ENCODE data around the gene PILRA. TPM values are rescaled to one million over a fixed set of nuclear protein-coding genes. Genes with fewer than 3 reads are reported as not detected.

The PILRA gene
- polyA plus RNA-seq, 1 donor (not counting 4 experiments of a cell fraction or from before 2014, with no cell fraction given) = 0.33 TPM

DNA sequence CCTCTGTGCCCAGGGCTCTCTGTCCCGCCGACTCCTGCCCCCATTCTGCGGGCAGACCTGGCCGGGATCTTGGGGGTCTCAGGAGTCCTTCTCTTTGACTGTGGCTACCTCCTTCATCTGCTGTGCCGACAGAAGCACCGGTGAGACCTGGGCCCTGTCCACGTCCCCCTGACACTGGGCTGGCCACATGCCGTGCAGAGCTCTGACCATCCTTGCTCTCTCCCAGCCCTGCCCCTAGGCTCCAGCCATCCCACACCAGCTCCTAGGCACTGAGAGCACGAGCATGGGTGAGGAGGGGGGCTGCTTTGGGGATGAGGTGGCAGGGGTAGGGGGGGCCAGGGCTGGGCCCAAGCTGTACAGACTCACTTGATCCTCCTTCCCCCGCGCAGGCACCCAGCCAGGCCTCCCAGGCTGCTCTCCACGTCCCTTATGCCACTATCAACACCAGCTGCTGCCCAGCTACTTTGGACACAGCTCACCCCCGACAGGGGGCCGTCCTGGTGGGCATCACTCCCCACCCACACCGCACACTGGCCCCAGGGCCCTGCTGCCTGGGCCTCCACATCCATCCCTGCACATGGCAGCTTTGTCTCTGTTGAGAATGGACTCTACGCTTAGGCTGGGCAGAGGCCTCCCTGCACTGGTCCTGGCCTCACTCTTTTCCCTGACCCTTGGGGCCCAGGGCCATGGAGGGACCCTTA lies 20.2 kb upstream of the PILRA start:
- H3K4me1 ChIP-seq (ENCODE audit: control insufficient read depth, extremely low read depth, insufficient read depth, low read length) = no peaks in the 10 kb centered on the region
- H3K9me1 ChIP-seq (ENCODE audit: control insufficient read depth, extremely low read depth, insufficient read depth, low read length) = no peaks in the 10 kb centered on the region
- H3K4me3 ChIP-seq (ENCODE audit: control insufficient read depth in 2 of 3, extremely low read depth in 1 of 3, insufficient read depth in 2 of 3, low read depth in 1 of 3, low read length in 3 of 3) = no peak overlapping the region
- FAIRE-seq = no peak
- no peak for DNase-seq (ENCODE audit: low read depth, low spot score)
- dilution Hi-C loops (cut with MboI; ENCODE audit: extremely low pct_ligation_motif_present, low sequenced_read_pairs) = no loop called here
- TF ChIP-seq CTCF (optimal IDR thresholded peaks at IDR 0.05 in 1 of 3, IDR thresholded peaks at IDR 0.05 in 1 of 3, conservative IDR thresholded peaks at IDR 0.05 in 1 of 3; ENCODE audit: extremely low read depth in 1 of 3, insufficient read depth in 2 of 3, low read length in 3 of 3) = no peak
- no peak for TF ChIP-seq EZH2 (IDR thresholded peaks at IDR 0.05; ENCODE audit: low read length)
- no peaks in the 10 kb centered on the region for H3K27me3 ChIP-seq (ENCODE audit: control insufficient read depth, extremely low read depth, insufficient read depth, low read length)
- peaks cover 2% of the 10 kb centered on the region for H4K20me1 ChIP-seq (ENCODE audit: control insufficient read depth, extremely low read depth, insufficient read depth, low read length)
- peaks cover 40 to 54% of the 10 kb centered on the region in 2 experiments for H3K36me3 ChIP-seq (ENCODE audit: control insufficient read depth in 2 of 2, extremely low read depth in 1 of 2, insufficient read depth in 2 of 2, low read length in 2 of 2)
- H3K79me2 ChIP-seq (ENCODE audit: control insufficient read depth, insufficient read depth, low read length) = peaks cover 5% of the 10 kb centered on the region
- H3K27ac ChIP-seq (ENCODE audit: control insufficient read depth, insufficient read depth, low read length) = no peak overlapping the region
- H3K4me2 ChIP-seq (ENCODE audit: control insufficient read depth, extremely low read depth, insufficient read depth, low read depth, low read length) = no peak overlapping the region
- no peaks in the 10 kb centered on the region for H3K9me3 ChIP-seq (ENCODE audit: control insufficient read depth, low read depth, low read length)
- H3K9ac ChIP-seq (ENCODE audit: control insufficient read depth, extremely low read depth, insufficient read depth, low read length) = no peak overlapping the region
- no peak overlapping the region for H2AFZ ChIP-seq (ENCODE audit: control insufficient read depth, low read length)

- peaks cover 45 to 57% of the 10 kb centered on the region in 2 experiments for H3K36me3 ChIP-seq (ENCODE audit: control insufficient read depth in 2 of 2, extremely low read depth in 1 of 2, insufficient read depth in 2 of 2, low read length in 2 of 2)
- peaks cover 2% of the 10 kb centered on the region for H4K20me1 ChIP-seq (ENCODE audit: control insufficient read depth, extremely low read depth, insufficient read depth, low read length)
- no peaks in the 10 kb centered on the region for H3K27me3 ChIP-seq (ENCODE audit: control insufficient read depth, extremely low read depth, insufficient read depth, low read length)
- H3K9me1 ChIP-seq (ENCODE audit: control insufficient read depth, extremely low read depth, insufficient read depth, low read length) = no peaks in the 10 kb centered on the region
- H3K4me3 ChIP-seq (ENCODE audit: control insufficient read depth in 2 of 3, extremely low read depth in 1 of 3, insufficient read depth in 2 of 3, low read depth in 1 of 3, low read length in 3 of 3) = no peak overlapping the region
- H3K4me1 ChIP-seq (ENCODE audit: control insufficient read depth, extremely low read depth, insufficient read depth, low read length) = no peaks in the 10 kb centered on the region
- DNase-seq (ENCODE audit: low read depth, low spot score) (no peak), FAIRE-seq (no peak)
- dilution Hi-C loops (cut with MboI; ENCODE audit: extremely low pct_ligation_motif_present, low sequenced_read_pairs) = no loop called here
- TF ChIP-seq CTCF (optimal IDR thresholded peaks at IDR 0.05 in 1 of 3, IDR thresholded peaks at IDR 0.05 in 1 of 3, conservative IDR thresholded peaks at IDR 0.05 in 1 of 3; ENCODE audit: extremely low read depth in 1 of 3, insufficient read depth in 2 of 3, low read length in 3 of 3) (no peak), EZH2 (IDR thresholded peaks at IDR 0.05; ENCODE audit: low read length) (no peak)
- no peak overlapping the region for H3K27ac ChIP-seq (ENCODE audit: control insufficient read depth, insufficient read depth, low read length)
- no peak overlapping the region for H3K4me2 ChIP-seq (ENCODE audit: control insufficient read depth, extremely low read depth, insufficient read depth, low read depth, low read length)
- peaks cover 5% of the 10 kb centered on the region for H3K79me2 ChIP-seq (ENCODE audit: control insufficient read depth, insufficient read depth, low read length)
- H2AFZ ChIP-seq (ENCODE audit: control insufficient read depth, low read length) = no peak overlapping the region
- H3K9me3 ChIP-seq (ENCODE audit: control insufficient read depth, low read depth, low read length) = no peaks in the 10 kb centered on the region
- H3K9ac ChIP-seq (ENCODE audit: control insufficient read depth, extremely low read depth, insufficient read depth, low read length) = no peak overlapping the region
Measured at GRCh38 chr7:100353685-100354330, 19.5 kb upstream of the PILRA start.

Data from keratinocyte (primary cell).